Measurements from ENCODE around the gene HIP1R. TPM values are rescaled to one million over a fixed set of nuclear protein-coding genes. Genes with fewer than 3 reads are reported as not detected.

HIP1R gene
- total and polyA plus RNA-seq, 7 donors = 4.2 to 77.4 (median 15.2) TPM

- H3K27ac ChIP-seq = peak overlapping the region in 1 of 4 donors; percentile 79
- TF ChIP-seq EP300 (IDR thresholded peaks at IDR 0.05) (no peak), POLR2A (IDR thresholded peaks at IDR 0.05) (no peak), CTCF (IDR thresholded peaks at IDR 0.05) (no peak), POLR2AphosphoS5 (IDR thresholded peaks at IDR 0.05) (no peak)
- DNase-seq = no peak
- H3K36me3 ChIP-seq = no peaks in the 10 kb centered on the region
- no peaks in the 10 kb centered on the region for H3K4me1 ChIP-seq
- H3K27me3 ChIP-seq = no peaks in the 10 kb centered on the region
- H3K9me3 ChIP-seq = no peaks in the 10 kb centered on the region
- WGBS, 2 donors = 91 to 95% methylated on average over 8 of the region's 8 CpGs
- H3K4me3 ChIP-seq = no peak overlapping the region
- intact Hi-C loops (cut with DNase I) = no loop called here
Measured at GRCh38 chr12:122843455-122843854, 8.2 kb downstream of the HIP1R start.

GRCh38 chr12:122844366-122844971 lies 9.2 kb downstream of the HIP1R start:
- TF ChIP-seq POLR2A (IDR thresholded peaks at IDR 0.05) (no peak), EP300 (IDR thresholded peaks at IDR 0.05) (no peak), POLR2AphosphoS5 (IDR thresholded peaks at IDR 0.05) (no peak), CTCF (IDR thresholded peaks at IDR 0.05) (no peak)
- Histone ChIP-seq H3K4me3 (no peak overlapping the region), H3K4me1 (no peaks in the 10 kb centered on the region), H3K27ac (peak overlapping the region in 3 of 4 donors; percentile 4 to 45 (median 17)), H3K27me3 (no peaks in the 10 kb centered on the region), H3K9me3 (no peaks in the 10 kb centered on the region), H3K36me3 (no peaks in the 10 kb centered on the region)
- no peak for DNase-seq
- intact Hi-C loops (cut with DNase I) = no loop called here
- 93 to 96% methylated on average over 8 of the region's 8 CpGs for WGBS, 2 donors

- WGBS, 2 donors = 89 to 92% methylated on average over 30 of the region's 30 CpGs
- no peak overlapping the region for H3K4me3 ChIP-seq
- DNase-seq = peak; percentile 74
- no peaks in the 10 kb centered on the region for H3K27me3 ChIP-seq
- H3K4me1 ChIP-seq = no peaks in the 10 kb centered on the region
- no peaks in the 10 kb centered on the region for H3K9me3 ChIP-seq
- H3K36me3 ChIP-seq = no peaks in the 10 kb centered on the region
- intact Hi-C loops (cut with DNase I) = no loop called here
- peak overlapping the region in 3 of 4 donors; percentile 4 to 45 (median 17) for H3K27ac ChIP-seq
- TF ChIP-seq EP300 (IDR thresholded peaks at IDR 0.05) (no peak), POLR2A (IDR thresholded peaks at IDR 0.05) (no peak)
Measured at GRCh38 chr12:122845041-122845864, 10.0 kb downstream of the HIP1R start.

- Histone ChIP-seq H3K36me3 (no peaks in the 10 kb centered on the region), H3K27me3 (no peaks in the 10 kb centered on the region), H3K9me3 (no peaks in the 10 kb centered on the region), H3K27ac (no peak overlapping the region), H3K4me3 (no peak overlapping the region), H3K4me1 (no peaks in the 10 kb centered on the region)
- no peak for TF ChIP-seq POLR2AphosphoS5 (IDR thresholded peaks at IDR 0.05)
- TF ChIP-seq CTCF (IDR thresholded peaks at IDR 0.05) = no peak
- no peak for TF ChIP-seq EP300 (IDR thresholded peaks at IDR 0.05)
- TF ChIP-seq POLR2A (IDR thresholded peaks at IDR 0.05) = no peak
- DNase-seq = no peak
- 66 to 81% methylated on average over 14 of the region's 14 CpGs for WGBS, 2 donors
- intact Hi-C loops (cut with DNase I) = no loop called here
Measured at GRCh38 chr12:122845865-122846621, 10.8 kb downstream of the HIP1R start.

Measured in sigmoid colon (tissue), 7 donors.